ENCODE data around the gene PHETA2. TPM values are rescaled to one million over a fixed set of nuclear protein-coding genes. Genes with fewer than 3 reads are reported as not detected.

PHETA2 gene
- total and polyA plus RNA-seq, 2 of the 13 experiments (the other 11 are each of a cell fraction or from before 2014, with no cell fraction given) = 0.07 TPM; not detected in 1

DNA sequence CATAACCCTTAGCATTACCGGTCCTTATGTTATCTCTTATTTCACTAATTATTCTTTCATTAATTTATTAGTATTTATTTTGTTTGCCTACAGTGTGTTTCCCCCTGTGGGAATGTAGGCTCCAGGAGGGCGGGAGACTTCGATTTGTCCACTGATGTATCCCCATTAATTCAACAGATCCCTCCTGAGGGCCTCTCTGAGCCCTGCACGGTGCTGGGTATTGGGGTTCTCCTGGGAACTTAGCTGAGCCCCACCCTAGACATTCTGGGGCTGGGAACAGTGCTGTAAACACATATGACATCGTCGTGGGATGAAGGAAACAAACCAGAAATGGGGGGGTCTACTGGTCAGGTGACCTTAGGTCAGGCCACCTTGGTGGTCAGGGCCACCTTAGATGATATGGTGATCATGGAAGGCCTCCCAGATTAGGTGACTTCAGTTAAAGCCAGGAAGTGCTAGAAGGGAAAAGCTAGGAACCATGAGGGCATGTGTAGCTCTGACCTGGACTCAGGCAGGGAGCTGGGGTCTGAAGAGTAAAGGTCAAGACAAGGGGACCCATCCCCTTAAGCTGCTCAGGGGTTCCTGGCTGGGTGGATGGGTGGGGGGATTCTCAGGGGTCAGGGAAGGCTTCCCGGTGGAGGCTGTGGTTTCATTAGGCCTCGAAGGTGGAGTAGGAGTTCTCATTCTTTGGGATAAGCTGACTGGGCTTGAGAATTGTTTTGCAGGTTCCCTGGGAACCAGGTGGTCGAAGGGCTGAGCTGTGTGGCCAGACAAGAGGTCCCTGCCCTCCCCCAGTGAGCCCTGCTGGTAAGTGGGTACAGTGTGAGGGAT, 1.0 kb downstream of the PHETA2 start (continued):
- TF ChIP-seq, protein P1, sequence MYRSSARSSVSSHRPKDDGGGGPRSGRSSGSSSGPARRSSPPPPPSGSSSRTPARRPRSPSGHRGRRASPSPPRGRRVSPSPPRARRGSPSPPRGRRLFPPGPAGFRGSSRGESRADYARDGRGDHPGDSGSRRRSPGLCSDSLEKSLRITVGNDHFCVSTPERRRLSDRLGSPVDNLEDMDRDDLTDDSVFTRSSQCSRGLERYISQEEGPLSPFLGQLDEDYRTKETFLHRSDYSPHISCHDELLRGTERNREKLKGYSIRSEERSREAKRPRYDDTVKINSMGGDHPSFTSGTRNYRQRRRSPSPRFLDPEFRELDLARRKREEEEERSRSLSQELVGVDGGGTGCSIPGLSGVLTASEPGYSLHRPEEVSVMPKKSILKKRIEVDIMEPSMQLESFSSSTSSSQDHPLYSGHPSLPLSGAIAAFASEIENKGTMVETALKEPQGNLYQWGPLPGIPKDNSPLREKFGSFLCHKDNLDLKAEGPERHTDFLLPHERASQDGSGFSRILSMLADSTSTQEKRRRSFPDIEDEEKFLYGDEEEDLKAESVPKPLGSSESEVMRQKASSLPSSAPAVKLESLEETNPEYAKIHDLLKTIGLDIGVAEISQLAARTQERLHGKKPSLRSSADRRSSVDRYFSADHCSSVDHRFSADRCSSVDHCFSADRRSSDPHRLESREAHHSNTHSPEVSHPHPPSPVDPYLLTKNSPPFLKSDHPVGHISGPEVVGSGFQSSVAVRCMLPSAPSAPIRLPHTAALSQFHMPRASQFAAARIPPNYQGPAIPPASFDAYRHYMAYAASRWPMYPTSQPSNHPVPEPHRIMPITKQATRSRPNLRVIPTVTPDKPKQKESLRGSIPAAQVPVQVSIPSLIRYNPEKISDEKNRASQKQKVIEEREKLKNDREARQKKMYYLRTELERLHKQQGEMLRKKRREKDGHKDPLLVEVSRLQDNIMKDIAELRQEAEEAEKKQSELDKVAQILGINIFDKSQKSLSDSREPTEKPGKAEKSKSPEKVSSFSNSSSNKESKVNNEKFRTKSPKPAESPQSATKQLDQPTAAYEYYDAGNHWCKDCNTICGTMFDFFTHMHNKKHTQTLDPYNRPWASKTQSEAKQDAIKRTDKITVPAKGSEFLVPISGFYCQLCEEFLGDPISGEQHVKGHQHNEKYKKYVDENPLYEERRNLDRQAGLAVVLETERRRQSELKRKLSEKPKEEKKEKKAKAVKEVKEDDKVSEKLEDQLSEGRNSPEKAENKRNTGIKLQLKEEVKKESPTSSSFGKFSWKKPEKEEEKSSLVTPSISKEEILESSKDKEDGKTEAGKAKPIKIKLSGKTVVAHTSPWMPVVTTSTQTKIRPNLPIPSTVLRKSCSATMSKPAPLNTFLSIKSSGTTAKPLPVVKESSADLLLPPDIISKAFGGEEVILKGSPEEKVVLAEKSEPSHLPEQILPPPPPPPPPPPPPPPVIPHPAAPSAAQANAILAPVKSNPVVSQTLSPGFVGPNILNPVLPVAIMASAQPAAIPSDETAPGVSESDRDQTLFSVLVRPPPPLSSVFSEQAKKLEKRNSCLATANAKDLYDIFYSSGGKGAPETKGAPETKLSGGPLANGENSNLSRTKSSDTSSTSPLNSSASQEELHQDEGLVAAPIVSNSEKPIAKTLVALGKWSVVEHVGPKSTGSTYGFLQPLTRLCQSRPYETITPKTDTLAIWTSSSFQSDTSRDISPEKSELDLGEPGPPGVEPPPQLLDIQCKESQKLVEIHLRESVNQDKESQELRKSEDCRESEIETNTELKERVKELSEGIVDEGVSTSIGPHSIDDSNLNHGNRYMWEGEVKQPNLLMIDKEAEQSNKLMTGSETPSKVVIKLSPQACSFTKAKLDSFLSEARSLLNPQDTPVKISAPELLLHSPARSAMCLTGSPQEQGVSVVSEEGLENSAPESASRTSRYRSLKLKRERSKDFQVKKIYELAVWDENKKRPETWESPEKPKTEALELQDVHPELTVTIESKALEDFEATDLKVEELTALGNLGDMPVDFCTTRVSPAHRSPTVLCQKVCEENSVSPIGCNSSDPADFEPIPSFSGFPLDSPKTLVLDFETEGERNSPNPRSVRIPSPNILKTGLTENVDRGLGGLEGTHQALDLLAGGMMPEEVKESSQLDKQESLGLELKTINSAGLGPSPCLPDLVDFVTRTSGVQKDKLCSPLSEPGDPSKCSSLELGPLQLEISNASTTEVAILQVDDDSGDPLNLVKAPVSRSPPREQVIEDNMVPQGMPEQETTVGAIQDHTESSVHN (CRISPR knock-in tag; IDR thresholded peaks at IDR 0.05) = no peak
- no peak for TF ChIP-seq FOXK1 (CRISPR knock-in tag; IDR thresholded peaks at IDR 0.05; ENCODE audit: borderline replicate concordance, low read depth)
- no peak for TF ChIP-seq TBP (CRISPR knock-in tag; IDR thresholded peaks at IDR 0.05)
- no peak for TF ChIP-seq NFE2 (CRISPR knock-in tag; IDR thresholded peaks at IDR 0.05)
- TF ChIP-seq TAF1 (CRISPR knock-in tag; IDR thresholded peaks at IDR 0.05) = no peak
- TF ChIP-seq ISL2 (CRISPR knock-in tag; IDR thresholded peaks at IDR 0.05) = no peak
- TF ChIP-seq, protein P2, sequence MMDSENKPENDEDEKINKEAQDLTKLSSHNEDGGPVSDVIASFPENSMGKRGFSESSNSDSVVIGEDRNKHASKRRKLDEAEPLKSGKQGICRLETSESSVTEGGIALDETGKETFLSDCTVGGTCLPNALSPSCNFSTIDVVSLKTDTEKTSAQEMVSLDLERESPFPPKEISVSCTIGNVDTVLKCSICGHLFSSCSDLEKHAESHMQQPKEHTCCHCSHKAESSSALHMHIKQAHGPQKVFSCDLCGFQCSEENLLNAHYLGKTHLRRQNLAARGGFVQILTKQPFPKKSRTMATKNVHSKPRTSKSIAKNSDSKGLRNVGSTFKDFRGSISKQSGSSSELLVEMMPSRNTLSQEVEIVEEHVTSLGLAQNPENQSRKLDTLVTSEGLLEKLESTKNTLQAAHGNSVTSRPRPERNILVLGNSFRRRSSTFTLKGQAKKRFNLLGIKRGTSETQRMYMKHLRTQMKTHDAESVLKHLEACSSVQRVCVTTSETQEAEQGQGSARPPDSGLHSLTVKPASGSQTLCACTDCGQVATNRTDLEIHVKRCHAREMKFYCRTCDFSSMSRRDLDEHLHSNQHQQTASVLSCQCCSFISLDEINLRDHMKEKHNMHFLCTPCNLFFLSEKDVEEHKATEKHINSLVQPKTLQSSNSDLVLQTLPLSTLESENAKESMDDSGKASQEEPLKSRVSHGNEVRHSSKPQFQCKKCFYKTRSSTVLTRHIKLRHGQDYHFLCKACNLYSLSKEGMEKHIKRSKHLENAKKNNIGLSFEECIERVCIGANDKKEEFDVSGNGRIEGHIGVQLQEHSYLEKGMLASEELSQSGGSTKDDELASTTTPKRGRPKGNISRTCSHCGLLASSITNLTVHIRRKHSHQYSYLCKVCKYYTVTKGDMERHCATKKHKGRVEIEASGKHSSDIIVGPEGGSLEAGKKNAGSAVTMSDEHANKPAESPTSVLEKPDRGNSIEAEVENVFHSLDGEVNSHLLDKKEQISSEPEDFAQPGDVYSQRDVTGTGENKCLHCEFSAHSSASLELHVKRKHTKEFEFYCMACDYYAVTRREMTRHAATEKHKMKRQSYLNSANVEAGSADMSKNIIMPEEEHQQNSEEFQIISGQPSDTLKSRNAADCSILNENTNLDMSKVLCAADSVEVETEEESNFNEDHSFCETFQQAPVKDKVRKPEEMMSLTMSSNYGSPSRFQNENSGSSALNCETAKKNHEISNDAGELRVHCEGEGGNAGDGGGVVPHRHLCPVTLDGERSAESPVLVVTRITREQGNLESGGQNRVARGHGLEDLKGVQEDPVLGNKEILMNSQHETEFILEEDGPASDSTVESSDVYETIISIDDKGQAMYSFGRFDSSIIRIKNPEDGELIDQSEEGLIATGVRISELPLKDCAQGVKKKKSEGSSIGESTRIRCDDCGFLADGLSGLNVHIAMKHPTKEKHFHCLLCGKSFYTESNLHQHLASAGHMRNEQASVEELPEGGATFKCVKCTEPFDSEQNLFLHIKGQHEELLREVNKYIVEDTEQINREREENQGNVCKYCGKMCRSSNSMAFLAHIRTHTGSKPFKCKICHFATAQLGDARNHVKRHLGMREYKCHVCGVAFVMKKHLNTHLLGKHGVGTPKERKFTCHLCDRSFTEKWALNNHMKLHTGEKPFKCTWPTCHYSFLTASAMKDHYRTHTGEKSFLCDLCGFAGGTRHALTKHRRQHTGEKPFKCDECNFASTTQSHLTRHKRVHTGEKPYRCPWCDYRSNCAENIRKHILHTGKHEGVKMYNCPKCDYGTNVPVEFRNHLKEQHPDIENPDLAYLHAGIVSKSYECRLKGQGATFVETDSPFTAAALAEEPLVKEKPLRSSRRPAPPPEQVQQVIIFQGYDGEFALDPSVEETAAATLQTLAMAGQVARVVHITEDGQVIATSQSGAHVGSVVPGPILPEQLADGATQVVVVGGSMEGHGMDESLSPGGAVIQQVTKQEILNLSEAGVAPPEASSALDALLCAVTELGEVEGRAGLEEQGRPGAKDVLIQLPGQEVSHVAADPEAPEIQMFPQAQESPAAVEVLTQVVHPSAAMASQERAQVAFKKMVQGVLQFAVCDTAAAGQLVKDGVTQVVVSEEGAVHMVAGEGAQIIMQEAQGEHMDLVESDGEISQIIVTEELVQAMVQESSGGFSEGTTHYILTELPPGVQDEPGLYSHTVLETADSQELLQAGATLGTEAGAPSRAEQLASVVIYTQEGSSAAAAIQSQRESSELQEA (CRISPR knock-in tag; IDR thresholded peaks at IDR 0.05; ENCODE audit: not compliant biosample characterization) = no peak
- TF ChIP-seq, protein P3, sequence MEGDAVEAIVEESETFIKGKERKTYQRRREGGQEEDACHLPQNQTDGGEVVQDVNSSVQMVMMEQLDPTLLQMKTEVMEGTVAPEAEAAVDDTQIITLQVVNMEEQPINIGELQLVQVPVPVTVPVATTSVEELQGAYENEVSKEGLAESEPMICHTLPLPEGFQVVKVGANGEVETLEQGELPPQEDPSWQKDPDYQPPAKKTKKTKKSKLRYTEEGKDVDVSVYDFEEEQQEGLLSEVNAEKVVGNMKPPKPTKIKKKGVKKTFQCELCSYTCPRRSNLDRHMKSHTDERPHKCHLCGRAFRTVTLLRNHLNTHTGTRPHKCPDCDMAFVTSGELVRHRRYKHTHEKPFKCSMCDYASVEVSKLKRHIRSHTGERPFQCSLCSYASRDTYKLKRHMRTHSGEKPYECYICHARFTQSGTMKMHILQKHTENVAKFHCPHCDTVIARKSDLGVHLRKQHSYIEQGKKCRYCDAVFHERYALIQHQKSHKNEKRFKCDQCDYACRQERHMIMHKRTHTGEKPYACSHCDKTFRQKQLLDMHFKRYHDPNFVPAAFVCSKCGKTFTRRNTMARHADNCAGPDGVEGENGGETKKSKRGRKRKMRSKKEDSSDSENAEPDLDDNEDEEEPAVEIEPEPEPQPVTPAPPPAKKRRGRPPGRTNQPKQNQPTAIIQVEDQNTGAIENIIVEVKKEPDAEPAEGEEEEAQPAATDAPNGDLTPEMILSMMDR (CRISPR knock-in tag; IDR thresholded peaks at IDR 0.05) = no peak
